HL-60 (cell line): ENCODE results near the gene MTFP1.

Experiments
- POLR2AphosphoS5 ChIP-seq: IDR thresholded peaks from 2 replicates; pipeline ENCODE4 v1.6.1; 2012; ENCODE audit warnings: low read depth
- TF ChIP-seq, protein P1 (sequence below): IDR thresholded peaks from one replicate; pipeline ENCODE4 v1.5.1; 2011; ENCODE audit warnings: low read length, control low read depth, inconsistent platforms; ENCODE audit not compliant: insufficient read depth

- TF ChIP-seq, protein P1, sequence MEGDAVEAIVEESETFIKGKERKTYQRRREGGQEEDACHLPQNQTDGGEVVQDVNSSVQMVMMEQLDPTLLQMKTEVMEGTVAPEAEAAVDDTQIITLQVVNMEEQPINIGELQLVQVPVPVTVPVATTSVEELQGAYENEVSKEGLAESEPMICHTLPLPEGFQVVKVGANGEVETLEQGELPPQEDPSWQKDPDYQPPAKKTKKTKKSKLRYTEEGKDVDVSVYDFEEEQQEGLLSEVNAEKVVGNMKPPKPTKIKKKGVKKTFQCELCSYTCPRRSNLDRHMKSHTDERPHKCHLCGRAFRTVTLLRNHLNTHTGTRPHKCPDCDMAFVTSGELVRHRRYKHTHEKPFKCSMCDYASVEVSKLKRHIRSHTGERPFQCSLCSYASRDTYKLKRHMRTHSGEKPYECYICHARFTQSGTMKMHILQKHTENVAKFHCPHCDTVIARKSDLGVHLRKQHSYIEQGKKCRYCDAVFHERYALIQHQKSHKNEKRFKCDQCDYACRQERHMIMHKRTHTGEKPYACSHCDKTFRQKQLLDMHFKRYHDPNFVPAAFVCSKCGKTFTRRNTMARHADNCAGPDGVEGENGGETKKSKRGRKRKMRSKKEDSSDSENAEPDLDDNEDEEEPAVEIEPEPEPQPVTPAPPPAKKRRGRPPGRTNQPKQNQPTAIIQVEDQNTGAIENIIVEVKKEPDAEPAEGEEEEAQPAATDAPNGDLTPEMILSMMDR: no peak
- no peak for TF ChIP-seq POLR2AphosphoS5
These were observed 2.9 kb upstream of the MTFP1 start for GRCh38 chr22:30422481-30423300.
